Tibial artery (tissue), 4 donors: Measurements from ENCODE around the gene FUNDC1.

Experiments used
- DNase-seq, 2 donors: peaks; one replicate each; pipeline ENCODE4 v3.0.0-alpha.2; 2019
- H3K27ac ChIP-seq, 2 donors: fragments of 200-600 bp; sonication (generic) in 1 of 2; 1 replicate in 1 of 2; 2 replicates in 1 of 2; pipeline ENCODE4 v1.5.1; 2018 to 2019; ENCODE audit warnings: mild to moderate bottlenecking in 1 of 2
- H3K27me3 ChIP-seq, 2 donors: fragments of 200-600 bp; sonication (generic) in 1 of 2; one replicate each; pipeline versions ENCODE4 v1.5.1 to v1.6.0; 2016 to 2019
- H3K36me3 ChIP-seq, 3 donors: fragments of 200-600 bp; sonication (generic) in 2 of 3; one replicate each; pipeline ENCODE4 v1.5.1; 2016 to 2019; ENCODE audit warnings: mild to moderate bottlenecking in 2 of 3
- H3K4me1 ChIP-seq, 4 donors: fragments of 200-600 bp; sonication (generic) in 2 of 4; 1 replicate in 3 of 4; 2 replicates in 1 of 4; pipeline ENCODE4 v1.5.1; 2016 to 2019
- H3K4me3 ChIP-seq, 2 donors: fragments of 200-600 bp; sonication (generic) in 1 of 2; 1 replicate in 1 of 2; 2 replicates in 1 of 2; pipeline ENCODE4 v1.5.1; 2018 to 2019; ENCODE audit warnings: mild to moderate bottlenecking in 2 of 2
- H3K9me3 ChIP-seq, 3 donors: fragments of 200-600 bp; sonication (generic) in 1 of 3; one replicate each; pipeline ENCODE4 v1.5.1; 2016 to 2019
- CTCF ChIP-seq, 2 experiments: fragments of 200-600 bp in 1 of 2; fragments of 450-650 bp in 1 of 2; IDR thresholded peaks; one replicate each; pipeline ENCODE4 v1.5.1; 2017 to 2019; ENCODE audit warnings: antibody characterized with exemption in 2 of 2, mild to moderate bottlenecking in 1 of 2, moderate library complexity in 1 of 2
- intact Hi-C: fragments of 100-400 bp; cut with DNase I; formaldehyde crosslinking; loops from one replicate; pipeline ENCODE4 v1.15.0; 2023; ENCODE audit warnings: low total_unique reads

Gene FUNDC1

GRCh38 chrX:44529310-44529709 lies 13.3 kb downstream of the FUNDC1 start:
- intact Hi-C loops = no loop called here
- no peak overlapping the region for H3K4me3 ChIP-seq
- no peak overlapping the region for H3K27ac ChIP-seq
- peaks cover 0 to 12% (median 0%) of the 10 kb centered on the region in 3 donors for H3K36me3 ChIP-seq
- TF ChIP-seq CTCF (IDR thresholded peaks at IDR 0.05) = no peak
- no peaks in the 10 kb centered on the region for H3K4me1 ChIP-seq
- no peak for DNase-seq
- H3K9me3 ChIP-seq = no peaks in the 10 kb centered on the region
- no peaks in the 10 kb centered on the region for H3K27me3 ChIP-seq

GRCh38 chrX:44514272-44514671 lies 28.4 kb downstream of the FUNDC1 start:
- no peaks in the 10 kb centered on the region for H3K4me1 ChIP-seq
- H3K4me3 ChIP-seq = no peak overlapping the region
- no peaks in the 10 kb centered on the region for H3K27me3 ChIP-seq
- no peaks in the 10 kb centered on the region for H3K36me3 ChIP-seq
- H3K27ac ChIP-seq = no peak overlapping the region
- no peaks in the 10 kb centered on the region for H3K9me3 ChIP-seq
- DNase-seq = no peak
- intact Hi-C loops = no loop called here
- TF ChIP-seq CTCF (IDR thresholded peaks at IDR 0.05) = no peak

GRCh38 chrX:44507292-44507691 lies 35.4 kb downstream of the FUNDC1 start:
- no peak overlapping the region for H3K27ac ChIP-seq
- H3K27me3 ChIP-seq = no peaks in the 10 kb centered on the region
- no peaks in the 10 kb centered on the region for H3K36me3 ChIP-seq
- no peaks in the 10 kb centered on the region for H3K9me3 ChIP-seq
- no peak for DNase-seq
- no peaks in the 10 kb centered on the region for H3K4me1 ChIP-seq
- intact Hi-C loops = no loop called here
- H3K4me3 ChIP-seq = no peak overlapping the region
- TF ChIP-seq CTCF (IDR thresholded peaks at IDR 0.05) = no peak

GRCh38 chrX:44506678-44507077 lies 36.0 kb downstream of the FUNDC1 start:
- Histone ChIP-seq H3K9me3 (no peaks in the 10 kb centered on the region), H3K36me3 (no peaks in the 10 kb centered on the region), H3K27me3 (no peaks in the 10 kb centered on the region), H3K27ac (no peak overlapping the region), H3K4me1 (no peaks in the 10 kb centered on the region), H3K4me3 (no peak overlapping the region)
- no peak for DNase-seq
- no peak for TF ChIP-seq CTCF (IDR thresholded peaks at IDR 0.05)
- intact Hi-C loops = no loop called here

DNA sequence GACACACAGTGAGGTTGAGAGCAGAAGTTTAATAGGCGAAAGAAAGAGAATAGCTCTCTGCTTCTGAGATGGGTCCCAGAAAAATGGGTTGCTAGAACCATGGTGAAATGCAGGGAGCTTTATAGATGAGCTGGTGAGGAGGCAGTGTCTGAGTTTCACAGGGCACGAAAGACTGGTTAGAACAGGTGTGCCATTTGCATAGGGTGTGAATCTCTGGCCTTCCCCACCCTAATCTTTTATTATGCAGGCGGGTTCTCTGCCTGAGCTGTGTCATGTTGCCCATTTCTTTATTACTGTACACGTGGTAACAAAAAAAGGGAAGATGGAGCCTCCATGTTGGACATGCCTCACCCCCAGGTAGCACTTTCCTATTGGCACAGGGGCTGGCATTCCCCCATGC lies 39.1 kb downstream of the FUNDC1 start:
- Histone ChIP-seq H3K27me3 (no peaks in the 10 kb centered on the region), H3K9me3 (no peaks in the 10 kb centered on the region), H3K27ac (no peak overlapping the region), H3K36me3 (no peaks in the 10 kb centered on the region), H3K4me3 (no peak overlapping the region), H3K4me1 (no peaks in the 10 kb centered on the region)
- TF ChIP-seq CTCF (IDR thresholded peaks at IDR 0.05) = no peak
- DNase-seq = no peak
- intact Hi-C loops = no loop called here

DNA sequence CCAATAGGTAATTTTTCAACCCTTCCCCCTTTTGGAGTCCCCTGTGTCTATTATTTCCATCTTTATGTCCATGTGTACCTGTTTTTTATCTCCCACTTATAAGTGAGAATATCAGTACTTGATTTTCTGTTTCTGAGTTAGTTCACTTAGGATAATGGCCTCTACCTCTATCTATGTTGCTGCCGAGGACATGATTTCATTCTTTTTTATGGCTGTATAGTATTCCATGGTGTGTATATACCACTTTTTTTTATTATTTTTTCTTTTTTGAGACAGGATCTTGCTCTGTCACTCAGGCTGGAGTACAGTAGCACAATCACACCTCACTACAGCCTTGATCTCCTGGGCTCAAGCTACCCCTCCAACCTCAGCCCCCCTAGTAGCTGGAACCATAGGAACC lies 47.6 kb downstream of the FUNDC1 start:
- Histone ChIP-seq H3K4me3 (no peak overlapping the region), H3K9me3 (no peaks in the 10 kb centered on the region), H3K27ac (no peak overlapping the region), H3K4me1 (no peaks in the 10 kb centered on the region), H3K27me3 (no peaks in the 10 kb centered on the region), H3K36me3 (no peaks in the 10 kb centered on the region)
- no peak for DNase-seq
- TF ChIP-seq CTCF (IDR thresholded peaks at IDR 0.05) = no peak
- intact Hi-C loops = no loop called here
